Large intestine (tissue), 3 donors: Measurements from ENCODE around the gene VPS50. TPM values are rescaled to one million over a fixed set of nuclear protein-coding genes. Genes with fewer than 3 reads are reported as not detected.

Source experiments
- DNase-seq, 2 donors: peaks; one replicate each; pipeline versions ENCODE4 v3.0.0 to v3.0.0-alpha.2; 2013
- H3K27ac ChIP-seq: one replicate; pipeline ENCODE4 v1.5.1; 2013; ENCODE audit warnings: low read length
- H3K27me3 ChIP-seq: 2 replicates; pipeline ENCODE4 v1.6.1; 2013; ENCODE audit warnings: low read length; ENCODE audit not compliant: control insufficient read depth, insufficient read depth
- H3K36me3 ChIP-seq: 2 replicates; pipeline ENCODE4 v1.6.1; 2013; ENCODE audit warnings: low read length; ENCODE audit not compliant: control insufficient read depth, insufficient read depth
- H3K4me1 ChIP-seq: one replicate; pipeline ENCODE4 v1.6.1; 2013; ENCODE audit warnings: low read length; ENCODE audit not compliant: control insufficient read depth, insufficient read depth
- H3K4me3 ChIP-seq: one replicate; pipeline ENCODE4 v1.5.1; 2013; ENCODE audit warnings: low read length
- H3K9me3 ChIP-seq: one replicate; pipeline ENCODE4 v1.6.1; 2013; ENCODE audit warnings: mild to moderate bottlenecking, low read depth, low read length, moderate library complexity; ENCODE audit not compliant: control insufficient read depth
- WGBS: methylation state at CpG from one replicate; pipeline ENCODE4 v1.1.5; 2013; ENCODE audit warnings: low lambda C conversion rate; ENCODE audit not compliant: insufficient coverage; 5-methylcytosine and 5-hydroxymethylcytosine counted together
- polyA plus RNA-seq: library from polyadenylated mRNA; unstranded; fragments of 120-200 nt; gene quantifications from one replicate; pipeline ENCODE4 v1.2.1, GENCODE V29; 2013

Gene VPS50
- polyA plus RNA-seq, 1 donor, result 22.5 TPM

DNA sequence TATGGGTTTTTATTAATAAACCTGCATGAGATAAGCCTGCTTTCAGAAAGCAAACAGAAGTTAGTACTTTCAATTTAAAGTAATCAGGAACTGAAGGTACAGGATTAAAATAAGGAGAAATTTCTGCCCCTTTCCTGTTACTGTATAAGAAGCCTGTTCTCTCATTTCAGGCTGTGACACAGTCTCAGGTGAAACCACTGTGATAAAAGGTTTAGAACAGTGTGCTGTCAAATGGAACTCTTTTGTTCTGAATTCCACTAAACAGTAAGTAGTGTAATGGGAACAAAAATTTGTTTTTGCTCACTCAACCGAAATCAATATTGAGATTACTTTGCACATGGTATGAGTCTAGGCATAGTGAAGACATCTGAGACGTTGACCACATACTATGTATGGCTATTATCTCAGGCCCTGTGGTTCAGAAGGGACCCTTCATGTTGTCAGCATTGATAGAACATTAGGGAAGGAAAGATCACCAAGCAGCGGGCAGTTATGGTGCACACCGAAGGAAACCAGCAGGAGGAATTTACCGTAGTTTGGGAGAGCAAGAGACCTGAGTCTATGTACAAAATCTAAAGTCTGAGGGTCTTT lies 20.8 kb upstream of the VPS50 start:
- no peak overlapping the region for H3K27ac ChIP-seq
- no peaks in the 10 kb centered on the region for H3K4me1 ChIP-seq
- 100% methylated on average over 1 of the region's 5 CpGs for WGBS
- H3K9me3 ChIP-seq, result no peaks in the 10 kb centered on the region
- peaks cover 2% of the 10 kb centered on the region for H3K27me3 ChIP-seq
- DNase-seq, result no peak
- H3K4me3 ChIP-seq, result no peak overlapping the region
- H3K36me3 ChIP-seq, result no peaks in the 10 kb centered on the region

DNA sequence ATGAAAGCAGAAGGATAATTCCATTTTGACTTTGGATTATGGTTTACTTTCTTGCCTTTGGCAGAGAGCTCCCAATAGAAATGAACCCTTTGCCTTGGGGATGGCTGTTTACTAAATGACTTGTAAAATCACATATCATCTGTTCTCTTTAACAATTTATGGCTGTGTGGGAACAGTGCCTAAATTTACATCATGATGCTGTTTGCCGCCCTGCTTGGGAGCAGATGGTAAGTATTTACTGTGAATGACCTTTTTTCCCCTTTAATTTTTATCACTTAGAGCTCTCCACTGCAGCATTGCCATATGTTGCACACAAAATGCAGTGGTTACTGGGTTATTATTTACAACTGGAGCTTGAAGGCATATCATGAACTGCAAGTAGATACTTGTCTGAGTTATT lies 19.3 kb upstream of the VPS50 start:
- no peak overlapping the region for H3K4me3 ChIP-seq
- WGBS, result no CpG with 5 or more reads among the region's 1 CpG
- peak in 1 of 2 donors; percentile 29 for DNase-seq
- no peaks in the 10 kb centered on the region for H3K4me1 ChIP-seq
- no peaks in the 10 kb centered on the region for H3K9me3 ChIP-seq
- H3K27me3 ChIP-seq, result peaks cover 2% of the 10 kb centered on the region
- no peak overlapping the region for H3K27ac ChIP-seq
- no peaks in the 10 kb centered on the region for H3K36me3 ChIP-seq

DNA sequence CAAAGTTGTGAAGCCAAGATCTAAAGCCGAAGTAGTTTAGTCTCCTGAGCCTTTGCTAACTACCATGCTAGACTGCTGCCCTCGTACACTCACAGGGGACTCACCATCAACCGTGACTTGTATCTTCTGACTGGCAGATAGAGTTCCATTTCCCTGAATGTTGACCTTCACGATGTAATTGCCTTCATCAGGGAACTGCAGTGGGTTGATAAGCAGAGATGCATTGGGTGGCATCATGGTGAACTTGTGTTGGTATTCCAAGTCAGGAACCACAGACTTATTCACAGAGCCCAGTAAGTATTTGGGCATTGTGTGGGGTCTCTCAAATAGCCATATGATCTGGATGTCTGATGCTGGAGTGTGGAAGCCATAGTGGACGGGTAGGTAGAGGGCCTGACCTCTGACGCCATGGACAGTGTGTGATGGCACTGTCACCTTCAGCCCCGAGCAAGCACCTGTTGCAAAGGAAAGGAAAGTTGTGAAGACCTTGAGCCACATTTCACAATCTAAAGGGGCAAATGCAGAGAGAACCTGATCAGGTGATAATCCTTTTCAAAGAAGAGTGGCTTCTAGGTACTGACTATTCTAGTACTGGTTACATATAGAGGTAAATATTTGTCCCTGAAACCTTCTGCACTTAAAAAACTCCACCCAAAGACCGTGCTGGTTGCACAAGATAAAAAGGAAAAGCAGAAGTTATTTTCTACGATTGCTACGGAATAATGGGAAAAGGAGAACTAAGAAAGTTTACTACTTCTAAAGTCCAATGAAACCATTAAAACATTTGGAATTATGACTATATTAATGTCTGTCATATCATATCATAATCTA lies 13.0 kb upstream of the VPS50 start:
- peaks cover 2% of the 10 kb centered on the region for H3K27me3 ChIP-seq
- H3K27ac ChIP-seq, result no peak overlapping the region
- no peaks in the 10 kb centered on the region for H3K4me1 ChIP-seq
- no peak for DNase-seq
- no peak overlapping the region for H3K4me3 ChIP-seq
- H3K36me3 ChIP-seq, result no peaks in the 10 kb centered on the region
- H3K9me3 ChIP-seq, result no peaks in the 10 kb centered on the region
- WGBS, result 50% methylated on average over 1 of the region's 10 CpGs

DNA sequence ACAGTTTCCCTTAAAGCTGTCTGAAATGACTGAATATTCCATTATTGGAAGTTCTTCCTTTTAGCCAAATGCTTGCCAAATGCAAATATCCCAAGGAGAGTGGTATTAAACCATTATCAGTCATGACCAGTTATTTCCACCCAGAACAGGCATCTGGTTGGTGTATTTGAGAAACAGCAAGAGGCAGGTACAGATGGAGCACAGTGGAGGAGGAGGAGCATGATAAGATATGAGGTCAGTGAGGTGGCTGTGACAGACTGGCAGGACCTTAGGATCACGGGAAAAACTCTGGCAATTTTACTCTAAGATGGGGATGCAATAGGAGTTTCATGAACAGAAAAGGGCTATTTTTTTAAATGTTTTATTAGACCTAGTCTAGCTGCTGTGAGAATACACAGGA lies 12.3 kb upstream of the VPS50 start:
- Histone ChIP-seq H3K36me3 (no peaks in the 10 kb centered on the region), H3K27me3 (peaks cover 2% of the 10 kb centered on the region), H3K4me3 (no peak overlapping the region), H3K9me3 (no peaks in the 10 kb centered on the region), H3K4me1 (no peaks in the 10 kb centered on the region), H3K27ac (no peak overlapping the region)
- WGBS, result no CpG with 5 or more reads among the region's 1 CpG
- peak in 1 of 2 donors; percentile 13 for DNase-seq

DNA sequence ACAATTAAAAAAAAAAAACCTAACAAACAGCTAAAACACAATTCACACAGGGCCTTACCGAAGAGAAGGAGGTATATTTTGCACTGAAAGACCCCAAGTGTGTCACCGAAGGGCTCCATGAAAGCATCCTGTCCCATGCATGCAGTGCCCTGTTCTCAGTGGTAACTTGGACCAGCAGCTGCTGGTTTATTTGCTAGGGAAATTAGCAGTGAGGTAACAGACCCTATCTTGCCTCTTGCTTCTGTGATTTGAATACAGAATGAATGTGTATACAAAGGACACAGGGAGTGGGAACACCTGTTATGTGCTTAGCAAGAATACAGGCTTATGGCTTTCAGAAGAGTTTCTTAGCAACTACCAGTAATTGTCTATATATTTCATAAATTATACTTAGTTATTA lies 5.9 kb upstream of the VPS50 start, which contains the start of gene HEPACAM2:
Gene HEPACAM2, minus strand, starts transcription at position 160 of the 400 bp plus-strand sequence.
- H3K36me3 ChIP-seq, result no peaks in the 10 kb centered on the region
- peak within 1 kb of the TSS; percentile 7 for H3K4me3 ChIP-seq
- H3K27ac ChIP-seq, result no peak within 1 kb of the TSS
- no CpG with 5 or more reads among the region's 2 CpGs for WGBS
- no peaks in the 10 kb centered on the region for H3K9me3 ChIP-seq
- no peaks in the 10 kb centered on the region for H3K4me1 ChIP-seq
- DNase-seq, result peak in 1 of 2 donors; percentile 37
- peaks cover 3% of the 10 kb centered on the region for H3K27me3 ChIP-seq

DNA sequence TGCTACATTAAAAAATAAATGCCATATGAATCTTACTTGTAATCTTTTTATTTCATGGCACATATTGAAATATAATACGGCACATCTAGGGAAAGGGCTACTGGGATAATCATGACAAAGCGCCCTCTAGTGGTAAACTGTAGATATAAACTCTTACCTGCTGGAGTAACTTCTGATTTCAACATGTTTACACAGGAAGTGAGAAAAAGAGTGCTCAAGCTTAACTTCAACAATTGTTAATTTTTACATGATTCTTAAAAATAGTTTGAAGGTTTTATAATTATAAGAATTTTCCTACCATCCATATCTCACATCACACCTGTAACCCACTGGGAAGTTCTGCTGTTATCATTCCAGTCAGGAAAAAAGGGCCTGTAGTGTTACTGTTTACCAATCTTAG lies 3.9 kb upstream of the VPS50 start:
- 29% methylated on average over 1 of the region's 2 CpGs for WGBS
- DNase-seq, result peak; percentile 43 to 44

DNA sequence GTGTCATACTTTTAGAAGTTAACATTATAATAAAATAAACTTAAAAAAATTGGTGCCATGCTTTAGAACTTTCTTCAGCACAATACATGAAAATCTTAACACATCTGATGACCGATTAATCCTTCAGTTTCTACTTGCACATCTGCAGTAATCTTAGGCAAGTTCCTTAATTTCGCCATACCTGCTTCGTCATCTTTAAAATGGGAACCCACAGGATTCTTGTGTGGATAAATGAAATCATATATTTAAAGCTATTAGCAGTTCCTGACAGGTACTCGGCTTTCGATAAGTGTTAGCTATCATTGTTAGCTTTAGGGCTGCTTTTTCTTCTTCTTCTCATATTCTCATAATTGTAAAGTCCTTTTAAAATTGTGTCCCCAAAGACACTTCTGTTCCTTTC lies 907 bp upstream of the VPS50 start:
- Histone ChIP-seq H3K27me3 (peaks cover 1% of the 10 kb centered on the region), H3K4me1 (no peaks in the 10 kb centered on the region), H3K27ac (peak overlapping the region; percentile 70), H3K36me3 (no peaks in the 10 kb centered on the region), H3K4me3 (peak overlapping the region; percentile 59), H3K9me3 (no peaks in the 10 kb centered on the region)
- no CpG with 5 or more reads among the region's 5 CpGs for WGBS
- DNase-seq, result no peak

More for the DNA sequence above, 3.9 kb upstream of the VPS50 start:
- H3K36me3 ChIP-seq, result no peaks in the 10 kb centered on the region
- H3K4me3 ChIP-seq, result no peak overlapping the region
- H3K27me3 ChIP-seq, result peaks cover 3% of the 10 kb centered on the region
- no peaks in the 10 kb centered on the region for H3K9me3 ChIP-seq
- H3K27ac ChIP-seq, result no peak overlapping the region
- H3K4me1 ChIP-seq, result no peaks in the 10 kb centered on the region

DNA sequence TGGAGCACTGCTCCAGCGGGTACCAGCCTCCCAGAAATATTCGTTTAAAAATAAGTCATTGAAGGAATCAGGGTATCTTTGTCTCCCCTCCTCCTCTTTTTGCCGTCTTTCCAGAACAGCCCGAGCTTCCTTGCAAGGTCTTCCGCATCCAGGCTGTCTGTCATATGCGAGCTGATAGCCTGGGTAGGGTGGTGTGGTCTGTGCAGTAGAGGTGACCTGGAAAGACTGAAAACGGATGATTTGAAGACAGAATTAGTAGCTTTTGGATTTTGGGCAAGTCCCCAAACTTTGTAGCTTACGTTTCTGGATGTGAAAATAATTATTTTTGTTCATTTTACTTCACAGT lies 480 bp downstream of the VPS50 start:
- H3K27me3 ChIP-seq, result no peaks in the 10 kb centered on the region
- 29% methylated on average over 1 of the region's 8 CpGs for WGBS
- no peaks in the 10 kb centered on the region for H3K36me3 ChIP-seq
- no peak overlapping the region for H3K27ac ChIP-seq
- no peaks in the 10 kb centered on the region for H3K9me3 ChIP-seq
- DNase-seq, result no peak
- H3K4me1 ChIP-seq, result no peaks in the 10 kb centered on the region
- H3K4me3 ChIP-seq, result peak overlapping the region; percentile 59

DNA sequence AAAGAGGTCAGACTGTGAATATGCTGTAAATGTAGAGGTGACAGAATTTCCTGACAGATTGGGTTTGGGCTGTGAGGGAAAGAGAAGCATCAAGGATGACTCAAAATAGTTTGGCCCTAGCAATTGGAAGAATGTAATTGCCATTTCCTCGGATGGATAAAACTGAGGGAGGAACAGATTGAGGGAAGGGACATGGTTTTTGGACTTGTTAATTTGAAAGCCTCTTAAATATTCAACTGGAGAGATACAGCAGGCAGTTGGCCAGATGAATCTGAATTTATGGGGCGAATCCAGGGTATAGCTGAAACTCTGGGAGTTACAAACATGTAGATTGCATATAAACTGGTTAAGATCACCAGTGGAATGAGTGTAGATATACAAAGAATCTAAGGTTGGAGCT lies 3.4 kb downstream of the VPS50 start:
- DNase-seq, result no peak
- Histone ChIP-seq H3K4me1 (no peaks in the 10 kb centered on the region), H3K27ac (no peak overlapping the region), H3K9me3 (no peaks in the 10 kb centered on the region), H3K27me3 (no peaks in the 10 kb centered on the region), H3K36me3 (no peaks in the 10 kb centered on the region), H3K4me3 (no peak overlapping the region)
- 100% methylated on average over 1 of the region's 2 CpGs for WGBS

DNA sequence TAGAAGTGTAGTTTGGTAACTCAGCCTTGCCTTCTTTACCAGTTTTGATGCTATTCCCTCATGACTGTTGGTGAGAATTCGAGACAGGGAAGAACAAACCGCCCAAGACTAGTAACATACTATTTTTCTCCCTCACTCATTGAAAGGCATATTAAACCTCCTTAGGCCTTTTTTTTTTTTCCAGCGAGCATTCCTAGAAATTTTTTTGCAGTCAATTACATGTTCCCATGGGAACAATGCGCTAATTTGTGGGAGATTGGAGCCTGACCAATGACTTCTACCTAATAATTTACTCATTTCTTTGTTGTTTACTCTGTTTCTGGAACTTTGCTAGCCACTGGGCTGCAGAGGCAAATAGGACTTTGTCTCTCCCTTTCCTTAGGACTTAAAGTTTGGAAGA lies 6.0 kb downstream of the VPS50 start:
- DNase-seq, result no peak
- no peak overlapping the region for H3K27ac ChIP-seq
- H3K9me3 ChIP-seq, result no peaks in the 10 kb centered on the region
- H3K36me3 ChIP-seq, result peaks cover 5% of the 10 kb centered on the region
- H3K27me3 ChIP-seq, result no peaks in the 10 kb centered on the region
- no peak overlapping the region for H3K4me3 ChIP-seq
- 88% methylated on average over 3 of the region's 4 CpGs for WGBS
- no peaks in the 10 kb centered on the region for H3K4me1 ChIP-seq
